Epithelial cell of alveolus of lung (primary cell): Measurements from ENCODE around the gene SLC36A4. TPM values are rescaled to one million over a fixed set of nuclear protein-coding genes. Genes with fewer than 3 reads are reported as not detected.

Source experiments
- total RNA-seq: library from RNA; depleted of rRNA; stranded (reverse); fragments of >200 nt; gene quantifications from 2 replicates; pipeline ENCODE4 v1.2.1, GENCODE V29; 2015

SLC36A4 gene
- 8.3 and 14.4 TPM in 2 replicates for total RNA-seq

DNA sequence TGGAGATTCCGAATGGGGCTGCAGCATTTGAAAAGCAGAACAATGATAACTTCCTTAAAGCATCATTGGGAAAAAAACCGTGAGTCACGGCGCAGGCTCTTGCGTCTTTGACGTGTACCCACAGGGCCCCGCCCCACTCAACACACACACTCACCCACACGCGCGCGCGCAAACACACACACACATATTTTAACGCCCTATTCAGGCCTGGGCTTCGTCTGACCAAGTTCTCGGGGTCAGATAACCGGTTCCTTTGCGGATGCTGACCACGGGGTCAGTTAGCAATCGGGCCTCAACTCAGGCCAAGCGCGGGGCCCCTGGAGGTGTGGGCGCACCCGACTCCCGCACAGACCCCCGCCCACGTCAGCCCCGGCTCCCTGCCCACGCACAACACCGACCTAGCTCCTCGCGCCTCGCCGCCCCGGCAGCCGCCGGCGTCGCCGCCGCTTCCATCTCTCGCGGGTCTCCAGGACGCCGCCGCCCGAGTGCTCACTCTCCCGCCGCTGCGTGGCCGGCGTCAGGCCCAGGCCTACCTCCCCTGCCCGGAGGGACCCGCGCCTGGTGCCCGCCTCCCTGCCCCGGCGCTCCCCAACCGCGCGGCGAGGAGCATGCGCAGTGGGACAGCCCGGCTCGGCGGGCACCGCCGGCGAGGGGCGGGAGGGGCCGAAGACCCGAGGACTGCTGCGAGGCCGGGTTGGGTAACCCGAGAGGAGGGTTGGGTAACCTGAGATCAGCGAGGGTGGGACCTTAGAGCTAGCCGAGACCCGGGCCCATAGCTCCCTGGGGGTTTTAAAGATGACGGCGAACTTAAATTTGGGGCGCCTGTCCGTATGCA, at the start of gene SLC36A4:
SLC36A4 (minus strand) TSS at position 612 of the 835 bp plus-strand sequence; CDS start at position 453, 159 bp downstream.

Other genes with a start within 250 kb of the SLC36A4 start
- gene MTNR1B, start 228.3 kb downstream of the SLC36A4 start, total RNA-seq = not detected in 2 replicates
- not detected in 2 replicates for gene DEUP1, start 132.8 kb upstream of the SLC36A4 start, total RNA-seq